ENCODE data around the gene GPATCH8. TPM values are rescaled to one million over a fixed set of nuclear protein-coding genes. Genes with fewer than 3 reads are reported as not detected.

GPATCH8 gene
- total RNA-seq, 4 donors from 2014 or later: 33.8 to 49.3 (median 39.1) TPM

- TF ChIP-seq, protein P1, sequence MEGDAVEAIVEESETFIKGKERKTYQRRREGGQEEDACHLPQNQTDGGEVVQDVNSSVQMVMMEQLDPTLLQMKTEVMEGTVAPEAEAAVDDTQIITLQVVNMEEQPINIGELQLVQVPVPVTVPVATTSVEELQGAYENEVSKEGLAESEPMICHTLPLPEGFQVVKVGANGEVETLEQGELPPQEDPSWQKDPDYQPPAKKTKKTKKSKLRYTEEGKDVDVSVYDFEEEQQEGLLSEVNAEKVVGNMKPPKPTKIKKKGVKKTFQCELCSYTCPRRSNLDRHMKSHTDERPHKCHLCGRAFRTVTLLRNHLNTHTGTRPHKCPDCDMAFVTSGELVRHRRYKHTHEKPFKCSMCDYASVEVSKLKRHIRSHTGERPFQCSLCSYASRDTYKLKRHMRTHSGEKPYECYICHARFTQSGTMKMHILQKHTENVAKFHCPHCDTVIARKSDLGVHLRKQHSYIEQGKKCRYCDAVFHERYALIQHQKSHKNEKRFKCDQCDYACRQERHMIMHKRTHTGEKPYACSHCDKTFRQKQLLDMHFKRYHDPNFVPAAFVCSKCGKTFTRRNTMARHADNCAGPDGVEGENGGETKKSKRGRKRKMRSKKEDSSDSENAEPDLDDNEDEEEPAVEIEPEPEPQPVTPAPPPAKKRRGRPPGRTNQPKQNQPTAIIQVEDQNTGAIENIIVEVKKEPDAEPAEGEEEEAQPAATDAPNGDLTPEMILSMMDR (IDR thresholded peaks at IDR 0.05; ENCODE audit: low read depth): no peak
Measured at GRCh38 chr17:44350733-44351226, 152.4 kb downstream of the GPATCH8 start.

DNA sequence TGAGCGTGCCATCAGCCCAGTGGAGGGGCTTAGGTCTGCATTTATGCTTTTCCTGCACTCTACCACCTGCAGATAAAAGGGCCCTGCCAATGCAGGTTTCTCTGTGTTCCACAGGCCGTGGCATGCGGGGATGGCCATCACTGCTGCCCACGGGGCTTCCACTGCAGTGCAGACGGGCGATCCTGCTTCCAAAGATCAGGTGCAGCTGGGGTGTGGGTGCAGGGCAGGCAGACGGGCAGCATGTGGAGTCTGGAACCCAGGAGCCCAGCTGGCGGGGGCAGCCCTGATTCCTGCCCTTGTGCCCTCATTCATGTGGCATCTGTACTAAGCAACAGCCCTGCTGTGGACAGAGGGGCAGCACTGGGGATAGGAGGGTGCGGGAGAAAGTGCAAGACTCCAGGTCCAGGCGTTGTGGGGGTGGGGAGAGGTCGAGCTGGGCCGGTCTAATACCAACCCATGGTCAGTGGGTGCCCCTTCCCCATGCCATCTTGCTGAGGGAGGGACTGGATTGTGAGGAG is 153.6 kb downstream of the GPATCH8 start:
- TF ChIP-seq, protein P1 (IDR thresholded peaks at IDR 0.05; ENCODE audit: low read depth): no peak

DNA sequence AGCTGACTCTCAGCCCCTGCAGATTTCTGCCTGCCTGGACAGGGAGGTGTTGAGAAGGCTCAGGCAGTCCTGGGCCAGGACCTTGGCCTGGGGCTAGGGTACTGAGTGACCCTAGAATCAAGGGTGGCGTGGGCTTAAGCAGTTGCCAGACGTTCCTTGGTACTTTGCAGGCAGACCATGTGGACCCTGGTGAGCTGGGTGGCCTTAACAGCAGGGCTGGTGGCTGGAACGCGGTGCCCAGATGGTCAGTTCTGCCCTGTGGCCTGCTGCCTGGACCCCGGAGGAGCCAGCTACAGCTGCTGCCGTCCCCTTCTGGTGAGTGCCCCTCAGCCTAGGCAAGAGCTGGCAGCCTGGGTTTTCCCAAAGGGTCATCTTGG is 154.2 kb downstream of the GPATCH8 start:
- TF ChIP-seq, protein P1 (IDR thresholded peaks at IDR 0.05; ENCODE audit: low read depth): no peak

- TF ChIP-seq, protein P1 (IDR thresholded peaks at IDR 0.05; ENCODE audit: low read depth): no peak
Measured at GRCh38 chr17:44348234-44348987, 154.8 kb downstream of the GPATCH8 start.

Small RNA genes within 50 kb of the gene (small RNA-seq; reads per million reads assigned to genes)
- not detected for gene RN7SL258P

Other genes with a start within 250 kb of the GPATCH8 start
- gene SLC4A1, start 235.3 kb downstream of the GPATCH8 start, total RNA-seq: under 1 TPM in 2 of 4 donors, not detected in 2; under 0.01 to 0.16 TPM
- under 1 TPM in 1 of 4 donors, not detected in 3; 0.51 TPM for gene RUNDC3A, start 194.8 kb downstream of the GPATCH8 start, total RNA-seq
- 10 to 100 TPM; 35.7 to 55.4 (median 42.5) TPM for gene SLC25A39, start 178.6 kb downstream of the GPATCH8 start, total RNA-seq
- gene GRN, start 158.1 kb downstream of the GPATCH8 start, total RNA-seq: 100 to 1,000 TPM; 201 to 823 (median 325) TPM
- gene FAM171A2, start 139.6 kb downstream of the GPATCH8 start, total RNA-seq: 1 to 10 TPM in 2 of 4 donors, under 1 TPM in 2; 0.66 to 6.2 (median 1.1) TPM
- under 1 TPM in 3 of 4 donors, not detected in 1; 0.44 to 0.65 (median 0.57) TPM for gene ITGA2B, start 113.8 kb downstream of the GPATCH8 start, total RNA-seq
- gene FZD2, start 54.1 kb upstream of the GPATCH8 start, total RNA-seq: 1 to 10 TPM in 2 of 4 donors, under 1 TPM in 2; 0.75 to 5.6 (median 1.6) TPM
- gene MEIOC, start 153.1 kb upstream of the GPATCH8 start, total RNA-seq: under 1 TPM in 1 of 4 donors, not detected in 3; 0.33 TPM
- 10 to 100 TPM; 12.9 to 20.7 (median 14.0) TPM for gene CCDC43, start 186.4 kb upstream of the GPATCH8 start, total RNA-seq
- 1 to 10 TPM; 2.4 to 5.9 (median 4.5) TPM for gene DBF4B, start 205.3 kb upstream of the GPATCH8 start, total RNA-seq